ENCODE data around the gene BTBD7. TPM values are rescaled to one million over a fixed set of nuclear protein-coding genes. Genes with fewer than 3 reads are reported as not detected.

The BTBD7 gene
- total and polyA plus RNA-seq, 2 experiments from 2014 or later, result 24.4 to 32.8 TPM

DNA sequence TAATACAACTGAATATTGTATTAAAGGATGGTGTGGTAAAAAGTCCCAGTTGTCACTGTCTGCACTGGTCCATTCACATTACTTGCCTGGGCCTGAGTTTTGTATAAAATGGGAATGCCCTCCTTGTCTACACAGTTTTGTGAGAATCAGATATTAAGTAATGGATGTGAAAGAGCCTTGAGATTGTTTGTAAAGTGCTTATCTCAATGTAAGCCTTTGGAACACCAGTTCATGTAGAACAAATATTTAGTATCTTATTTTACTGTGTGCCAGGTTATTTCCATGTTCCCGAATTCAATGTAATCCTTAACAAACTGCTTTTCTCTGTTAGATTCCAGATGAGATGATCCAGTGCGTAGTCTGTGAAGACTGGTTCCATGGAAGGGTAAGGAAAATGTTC, 118.2 kb downstream of the BTBD7 start:
- H3F3A ChIP-seq (replicated peaks; ENCODE audit: low read depth), result 0 out of 2 replicates have a peak, but pooled peaks cover 4% of the 10 kb centered on the region
- H3K4me3 Mint-ChIP-seq, result no peak overlapping the region
- no peaks in the 10 kb centered on the region for H3K4me1 Mint-ChIP-seq
- H3K27me3 Mint-ChIP-seq (ENCODE audit: insufficient read depth, low read depth, poor library complexity), result no peaks in the 10 kb centered on the region
- H3K36me3 ChIP-seq (ENCODE audit: insufficient read depth), result peaks cover 8% of the 10 kb centered on the region; the same call in 1 of the 2 replicates
- 0 out of 2 replicates have a peak, but pooled peaks cover 2% of the 10 kb centered on the region for H3K79me2 ChIP-seq (replicated peaks; ENCODE audit: insufficient read depth)
- H3K36me3 Mint-ChIP-seq (ENCODE audit: low read depth), result peaks cover 42% of the 10 kb centered on the region
- no peak overlapping the region for H3K4me3 ChIP-seq
- TF ChIP-seq, protein P1, sequence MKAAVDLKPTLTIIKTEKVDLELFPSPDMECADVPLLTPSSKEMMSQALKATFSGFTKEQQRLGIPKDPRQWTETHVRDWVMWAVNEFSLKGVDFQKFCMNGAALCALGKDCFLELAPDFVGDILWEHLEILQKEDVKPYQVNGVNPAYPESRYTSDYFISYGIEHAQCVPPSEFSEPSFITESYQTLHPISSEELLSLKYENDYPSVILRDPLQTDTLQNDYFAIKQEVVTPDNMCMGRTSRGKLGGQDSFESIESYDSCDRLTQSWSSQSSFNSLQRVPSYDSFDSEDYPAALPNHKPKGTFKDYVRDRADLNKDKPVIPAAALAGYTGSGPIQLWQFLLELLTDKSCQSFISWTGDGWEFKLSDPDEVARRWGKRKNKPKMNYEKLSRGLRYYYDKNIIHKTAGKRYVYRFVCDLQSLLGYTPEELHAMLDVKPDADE (IDR thresholded peaks at IDR 0.05), result no peak
- TF ChIP-seq, protein P2, sequence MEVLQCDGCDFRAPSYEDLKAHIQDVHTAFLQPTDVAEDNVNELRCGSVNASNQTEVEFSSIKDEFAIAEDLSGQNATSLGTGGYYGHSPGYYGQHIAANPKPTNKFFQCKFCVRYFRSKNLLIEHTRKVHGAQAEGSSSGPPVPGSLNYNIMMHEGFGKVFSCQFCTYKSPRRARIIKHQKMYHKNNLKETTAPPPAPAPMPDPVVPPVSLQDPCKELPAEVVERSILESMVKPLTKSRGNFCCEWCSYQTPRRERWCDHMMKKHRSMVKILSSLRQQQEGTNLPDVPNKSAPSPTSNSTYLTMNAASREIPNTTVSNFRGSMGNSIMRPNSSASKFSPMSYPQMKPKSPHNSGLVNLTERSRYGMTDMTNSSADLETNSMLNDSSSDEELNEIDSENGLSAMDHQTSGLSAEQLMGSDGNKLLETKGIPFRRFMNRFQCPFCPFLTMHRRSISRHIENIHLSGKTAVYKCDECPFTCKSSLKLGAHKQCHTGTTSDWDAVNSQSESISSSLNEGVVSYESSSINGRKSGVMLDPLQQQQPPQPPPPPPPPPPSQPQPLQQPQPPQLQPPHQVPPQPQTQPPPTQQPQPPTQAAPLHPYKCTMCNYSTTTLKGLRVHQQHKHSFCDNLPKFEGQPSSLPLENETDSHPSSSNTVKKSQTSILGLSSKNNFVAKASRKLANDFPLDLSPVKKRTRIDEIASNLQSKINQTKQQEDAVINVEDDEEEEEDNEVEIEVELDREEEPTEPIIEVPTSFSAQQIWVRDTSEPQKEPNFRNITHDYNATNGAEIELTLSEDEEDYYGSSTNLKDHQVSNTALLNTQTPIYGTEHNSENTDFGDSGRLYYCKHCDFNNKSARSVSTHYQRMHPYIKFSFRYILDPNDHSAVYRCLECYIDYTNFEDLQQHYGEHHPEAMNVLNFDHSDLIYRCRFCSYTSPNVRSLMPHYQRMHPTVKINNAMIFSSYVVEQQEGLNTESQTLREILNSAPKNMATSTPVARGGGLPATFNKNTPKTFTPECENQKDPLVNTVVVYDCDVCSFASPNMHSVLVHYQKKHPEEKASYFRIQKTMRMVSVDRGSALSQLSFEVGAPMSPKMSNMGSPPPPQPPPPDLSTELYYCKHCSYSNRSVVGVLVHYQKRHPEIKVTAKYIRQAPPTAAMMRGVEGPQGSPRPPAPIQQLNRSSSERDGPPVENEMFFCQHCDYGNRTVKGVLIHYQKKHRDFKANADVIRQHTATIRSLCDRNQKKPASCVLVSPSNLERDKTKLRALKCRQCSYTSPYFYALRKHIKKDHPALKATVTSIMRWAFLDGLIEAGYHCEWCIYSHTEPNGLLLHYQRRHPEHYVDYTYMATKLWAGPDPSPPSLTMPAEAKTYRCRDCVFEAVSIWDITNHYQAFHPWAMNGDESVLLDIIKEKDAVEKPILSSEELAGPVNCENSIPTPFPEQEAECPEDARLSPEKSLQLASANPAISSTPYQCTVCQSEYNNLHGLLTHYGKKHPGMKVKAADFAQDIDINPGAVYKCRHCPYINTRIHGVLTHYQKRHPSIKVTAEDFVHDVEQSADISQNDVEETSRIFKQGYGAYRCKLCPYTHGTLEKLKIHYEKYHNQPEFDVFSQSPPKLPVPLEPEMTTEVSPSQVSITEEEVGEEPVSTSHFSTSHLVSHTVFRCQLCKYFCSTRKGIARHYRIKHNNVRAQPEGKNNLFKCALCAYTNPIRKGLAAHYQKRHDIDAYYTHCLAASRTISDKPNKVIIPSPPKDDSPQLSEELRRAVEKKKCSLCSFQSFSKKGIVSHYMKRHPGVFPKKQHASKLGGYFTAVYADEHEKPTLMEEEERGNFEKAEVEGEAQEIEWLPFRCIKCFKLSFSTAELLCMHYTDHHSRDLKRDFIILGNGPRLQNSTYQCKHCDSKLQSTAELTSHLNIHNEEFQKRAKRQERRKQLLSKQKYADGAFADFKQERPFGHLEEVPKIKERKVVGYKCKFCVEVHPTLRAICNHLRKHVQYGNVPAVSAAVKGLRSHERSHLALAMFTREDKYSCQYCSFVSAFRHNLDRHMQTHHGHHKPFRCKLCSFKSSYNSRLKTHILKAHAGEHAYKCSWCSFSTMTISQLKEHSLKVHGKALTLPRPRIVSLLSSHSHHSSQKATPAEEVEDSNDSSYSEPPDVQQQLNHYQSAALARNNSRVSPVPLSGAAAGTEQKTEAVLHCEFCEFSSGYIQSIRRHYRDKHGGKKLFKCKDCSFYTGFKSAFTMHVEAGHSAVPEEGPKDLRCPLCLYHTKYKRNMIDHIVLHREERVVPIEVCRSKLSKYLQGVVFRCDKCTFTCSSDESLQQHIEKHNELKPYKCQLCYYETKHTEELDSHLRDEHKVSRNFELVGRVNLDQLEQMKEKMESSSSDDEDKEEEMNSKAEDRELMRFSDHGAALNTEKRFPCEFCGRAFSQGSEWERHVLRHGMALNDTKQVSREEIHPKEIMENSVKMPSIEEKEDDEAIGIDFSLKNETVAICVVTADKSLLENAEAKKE (CRISPR knock-in tag; IDR thresholded peaks at IDR 0.05), result no peak
- no peak for TF ChIP-seq ZNF331 (CRISPR knock-in tag; IDR thresholded peaks at IDR 0.05; ENCODE audit: low read depth)
- H3K27me3 ChIP-seq (ENCODE audit: insufficient read depth), result no peaks in the 10 kb centered on the region
- ATAC-seq, result no peak
- no peak overlapping the region for H3K27ac ChIP-seq (ENCODE audit: low read depth)
- H3K27ac Mint-ChIP-seq, result no peak overlapping the region
- H3K9me2 ChIP-seq (ENCODE audit: insufficient read depth), result no peaks in the 10 kb centered on the region
- no peaks in the 10 kb centered on the region for H3K4me1 ChIP-seq (ENCODE audit: insufficient read depth)
- no peak overlapping the region for H2AFZ ChIP-seq
- H3K9me3 Mint-ChIP-seq, result no peaks in the 10 kb centered on the region; the same call in 2 of the 3 replicates
- no peak overlapping the region for H3K4me2 ChIP-seq
- no peaks in the 10 kb centered on the region for H4K20me1 ChIP-seq (replicated peaks; ENCODE audit: insufficient read depth)
- DNase-seq (ENCODE audit: low spot score), result no peak

DNA sequence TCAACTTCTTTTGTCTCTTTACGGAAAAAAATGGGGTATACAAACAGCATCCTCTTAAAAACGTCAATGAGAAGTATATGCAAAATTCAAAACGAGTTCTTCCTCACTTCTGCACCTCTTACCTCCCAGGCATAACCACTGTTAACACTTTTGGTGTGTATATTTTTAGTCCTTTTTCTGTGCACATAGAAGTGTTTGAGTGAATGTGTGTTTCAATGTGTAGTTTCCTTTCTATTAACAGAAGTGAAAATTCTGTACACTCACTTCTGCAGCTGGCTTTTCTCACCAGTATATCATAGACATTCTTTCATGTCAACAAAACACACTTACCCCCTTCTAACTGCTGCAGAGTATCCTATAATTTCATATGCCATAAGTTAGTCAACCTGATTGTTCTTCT, 120.4 kb downstream of the BTBD7 start:
- Histone ChIP-seq H3K79me2 (replicated peaks; ENCODE audit: insufficient read depth) (peaks cover 16% of the 10 kb centered on the region; the same call in 1 of the 2 replicates), H3K27ac (ENCODE audit: low read depth) (no peak overlapping the region), H3K4me3 (no peak overlapping the region), H3F3A (replicated peaks; ENCODE audit: low read depth) (peaks cover 4% of the 10 kb centered on the region; the same call in 1 of the 2 replicates), H3K36me3 (ENCODE audit: insufficient read depth) (peaks cover 7% of the 10 kb centered on the region; the same call in 1 of the 2 replicates), H4K20me1 (replicated peaks; ENCODE audit: insufficient read depth) (no peaks in the 10 kb centered on the region; the same call in 1 of the 2 replicates), H3K4me1 (ENCODE audit: insufficient read depth) (no peaks in the 10 kb centered on the region; the same call in 1 of the 2 replicates), H3K9me2 (ENCODE audit: insufficient read depth) (no peaks in the 10 kb centered on the region), H2AFZ (no peak overlapping the region), H3K27me3 (ENCODE audit: insufficient read depth) (no peaks in the 10 kb centered on the region), H3K4me2 (no peak overlapping the region)
- Mint-ChIP-seq H3K27ac (no peak overlapping the region), H3K27me3 (ENCODE audit: insufficient read depth, low read depth, poor library complexity) (peaks cover 1% of the 10 kb centered on the region), H3K36me3 (ENCODE audit: low read depth) (peaks cover 33% of the 10 kb centered on the region), H3K4me3 (no peak overlapping the region), H3K4me1 (peaks cover 3% of the 10 kb centered on the region; the same call in 2 of the 3 replicates), H3K9me3 (no peaks in the 10 kb centered on the region; the same call in 2 of the 3 replicates)
- no peak for DNase-seq (ENCODE audit: low spot score)
- no peak for ATAC-seq
- TF ChIP-seq ZNF331 (CRISPR knock-in tag; IDR thresholded peaks at IDR 0.05; ENCODE audit: low read depth), result no peak
- TF ChIP-seq, protein P3, sequence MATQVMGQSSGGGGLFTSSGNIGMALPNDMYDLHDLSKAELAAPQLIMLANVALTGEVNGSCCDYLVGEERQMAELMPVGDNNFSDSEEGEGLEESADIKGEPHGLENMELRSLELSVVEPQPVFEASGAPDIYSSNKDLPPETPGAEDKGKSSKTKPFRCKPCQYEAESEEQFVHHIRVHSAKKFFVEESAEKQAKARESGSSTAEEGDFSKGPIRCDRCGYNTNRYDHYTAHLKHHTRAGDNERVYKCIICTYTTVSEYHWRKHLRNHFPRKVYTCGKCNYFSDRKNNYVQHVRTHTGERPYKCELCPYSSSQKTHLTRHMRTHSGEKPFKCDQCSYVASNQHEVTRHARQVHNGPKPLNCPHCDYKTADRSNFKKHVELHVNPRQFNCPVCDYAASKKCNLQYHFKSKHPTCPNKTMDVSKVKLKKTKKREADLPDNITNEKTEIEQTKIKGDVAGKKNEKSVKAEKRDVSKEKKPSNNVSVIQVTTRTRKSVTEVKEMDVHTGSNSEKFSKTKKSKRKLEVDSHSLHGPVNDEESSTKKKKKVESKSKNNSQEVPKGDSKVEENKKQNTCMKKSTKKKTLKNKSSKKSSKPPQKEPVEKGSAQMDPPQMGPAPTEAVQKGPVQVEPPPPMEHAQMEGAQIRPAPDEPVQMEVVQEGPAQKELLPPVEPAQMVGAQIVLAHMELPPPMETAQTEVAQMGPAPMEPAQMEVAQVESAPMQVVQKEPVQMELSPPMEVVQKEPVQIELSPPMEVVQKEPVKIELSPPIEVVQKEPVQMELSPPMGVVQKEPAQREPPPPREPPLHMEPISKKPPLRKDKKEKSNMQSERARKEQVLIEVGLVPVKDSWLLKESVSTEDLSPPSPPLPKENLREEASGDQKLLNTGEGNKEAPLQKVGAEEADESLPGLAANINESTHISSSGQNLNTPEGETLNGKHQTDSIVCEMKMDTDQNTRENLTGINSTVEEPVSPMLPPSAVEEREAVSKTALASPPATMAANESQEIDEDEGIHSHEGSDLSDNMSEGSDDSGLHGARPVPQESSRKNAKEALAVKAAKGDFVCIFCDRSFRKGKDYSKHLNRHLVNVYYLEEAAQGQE (IDR thresholded peaks at IDR 0.05; ENCODE audit: unreplicated experiment), result no peak
- no peak for TF ChIP-seq POLR2AphosphoS5 (IDR thresholded peaks at IDR 0.05; ENCODE audit: low read depth)
- no peak for TF ChIP-seq EZH2 (IDR thresholded peaks at IDR 0.05; ENCODE audit: low read depth, unreplicated experiment)
- no peak for TF ChIP-seq EZH2phosphoT487 (IDR thresholded peaks at IDR 0.05; ENCODE audit: unreplicated experiment)
- no peak for TF ChIP-seq NANOG (IDR thresholded peaks at IDR 0.05; ENCODE audit: borderline replicate concordance)
- TF ChIP-seq CREB1 (CRISPR knock-in tag; IDR thresholded peaks at IDR 0.05; ENCODE audit: low read depth), result no peak
- no peak for TF ChIP-seq ZNF114 (CRISPR knock-in tag; IDR thresholded peaks at IDR 0.05)

Measured in GM23338 (cell line).